Measurements from ENCODE around the gene TMTC1.

TMTC1 gene

DNA sequence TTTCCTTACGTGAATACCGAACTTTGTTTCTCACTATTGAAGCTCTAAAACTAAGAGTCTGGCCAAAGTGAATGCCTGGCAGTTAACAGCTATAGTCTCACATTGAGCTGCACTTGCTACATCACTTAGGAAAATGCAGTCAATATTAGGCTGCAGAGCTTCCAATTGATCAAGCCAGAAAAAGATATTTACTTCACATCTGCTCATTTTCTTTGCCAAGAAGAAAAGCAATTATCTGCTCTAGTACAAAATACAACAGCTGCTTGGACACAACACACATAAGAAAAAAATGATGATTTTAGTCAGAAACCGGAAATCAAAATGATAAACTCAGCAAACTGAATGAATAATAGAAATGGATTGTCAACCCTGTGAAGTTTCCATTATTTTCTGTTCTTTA, 45.4 kb downstream of the TMTC1 start:
- DNase-seq, result no peak

DNA sequence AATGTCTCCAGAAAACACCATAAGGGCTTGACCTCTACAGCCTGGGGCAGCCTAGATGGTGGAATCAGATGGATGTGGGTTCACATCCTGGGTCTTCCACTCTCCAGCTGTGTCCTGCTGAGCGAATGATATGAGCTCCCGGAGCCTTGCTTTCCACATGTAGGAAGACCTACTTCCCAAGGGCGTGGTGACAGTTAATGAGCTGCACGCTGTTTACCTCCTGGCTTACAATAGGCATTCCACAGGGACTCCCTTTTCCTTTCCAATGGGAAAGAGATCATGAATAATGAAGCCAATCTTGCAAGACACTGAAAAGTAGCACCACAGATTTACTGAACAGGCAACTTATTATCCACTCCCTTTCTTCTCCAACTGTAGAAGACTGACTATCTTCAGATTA, 46.1 kb downstream of the TMTC1 start:
- DNase-seq, result no peak

DNA sequence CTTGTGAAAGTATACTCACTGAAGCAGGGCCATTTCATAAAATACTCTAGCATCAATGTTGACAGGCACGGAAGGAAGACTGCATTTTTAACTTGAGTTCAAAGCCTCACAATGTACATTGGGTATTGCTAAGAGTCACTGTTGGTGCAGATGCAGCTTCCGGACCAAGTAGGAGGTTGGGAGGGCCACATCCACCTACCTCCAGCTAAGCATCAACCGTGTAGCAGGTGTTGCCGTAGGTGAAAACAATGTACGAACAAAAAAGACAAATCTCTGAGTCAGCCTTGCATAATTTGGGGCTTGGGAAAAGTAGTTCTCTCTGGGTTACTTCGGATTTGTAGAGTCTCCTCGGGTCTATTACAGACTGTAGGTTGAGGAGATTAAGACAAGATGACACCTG, 48.1 kb downstream of the TMTC1 start:
- DNase-seq, result no peak

DNA sequence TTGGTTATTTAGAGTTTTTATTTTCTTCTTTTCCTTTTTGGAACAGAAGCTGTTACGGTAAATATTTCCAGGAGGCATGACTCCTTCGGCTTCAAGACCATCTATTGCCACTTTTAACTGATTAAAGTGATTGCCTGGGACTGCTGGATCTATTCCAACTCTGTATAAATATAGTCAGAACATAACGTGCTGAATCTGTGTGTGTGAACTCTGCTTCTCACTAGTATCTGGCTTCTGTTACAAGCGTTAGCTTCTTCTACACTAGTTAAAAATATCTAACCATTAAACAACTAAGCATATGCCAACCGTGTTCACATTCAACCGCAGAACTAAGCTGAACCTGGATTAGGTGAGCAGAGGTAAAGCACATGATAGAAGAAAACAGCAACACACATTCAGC, 49.0 kb downstream of the TMTC1 start:
- DNase-seq, result no peak

DNA sequence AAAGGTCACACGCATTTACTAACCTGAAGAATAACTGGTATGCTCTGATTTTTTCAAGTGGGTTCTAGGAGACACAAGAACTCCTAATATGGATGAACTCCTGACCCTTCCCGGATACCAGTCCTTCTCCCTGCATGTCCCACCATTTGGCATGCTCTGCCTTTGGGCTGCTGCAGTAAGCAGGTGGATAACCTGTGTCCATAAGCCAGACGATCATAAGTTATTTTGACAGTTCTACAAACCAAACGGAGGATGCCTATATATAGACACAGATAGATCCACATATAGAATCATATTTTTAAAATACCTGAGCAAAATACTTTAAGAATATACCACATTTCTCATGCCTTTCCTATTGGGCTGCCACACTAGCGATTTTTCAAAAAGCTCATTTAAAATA, 49.4 kb downstream of the TMTC1 start:
- DNase-seq, result no peak

DNA sequence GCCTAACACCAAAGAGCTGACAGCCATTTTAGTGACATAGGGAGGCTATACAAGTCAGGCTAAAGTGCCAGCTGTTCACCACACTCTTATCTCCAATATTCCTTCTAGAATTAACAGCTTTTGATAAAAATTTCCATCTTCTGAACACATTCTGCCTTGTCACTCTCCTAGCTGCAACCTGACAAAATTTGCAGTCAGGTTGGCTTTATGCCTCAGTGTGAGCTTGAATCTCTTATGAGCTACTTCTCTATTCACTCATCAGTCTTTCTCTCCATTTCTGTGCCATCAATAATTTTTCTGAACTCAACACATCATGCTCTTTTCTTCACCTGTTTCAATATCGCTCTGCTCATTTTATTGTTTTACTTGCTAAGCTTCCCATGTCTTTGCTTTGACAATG, 50.2 kb downstream of the TMTC1 start:
- DNase-seq, result no peak

DNA sequence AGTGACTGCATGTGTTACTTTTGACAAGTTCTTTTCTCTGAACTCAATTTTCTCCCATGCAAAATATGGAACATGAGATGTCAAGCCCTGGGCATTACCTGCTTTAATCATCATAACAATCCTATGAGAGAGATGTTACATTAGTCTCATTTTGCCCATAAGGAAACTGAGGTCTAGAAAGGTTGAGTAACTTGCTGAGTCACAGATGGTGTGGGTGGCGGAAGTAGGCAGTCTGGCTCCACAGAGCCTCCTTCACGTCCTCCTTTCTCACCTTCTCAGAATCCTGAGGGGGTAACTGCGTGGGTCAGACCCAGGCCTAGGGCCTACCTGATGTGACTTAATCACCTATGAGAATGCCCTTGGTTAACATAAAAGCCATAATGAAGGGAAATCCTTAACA, 50.7 kb downstream of the TMTC1 start:
- DNase-seq, result no peak

DNA sequence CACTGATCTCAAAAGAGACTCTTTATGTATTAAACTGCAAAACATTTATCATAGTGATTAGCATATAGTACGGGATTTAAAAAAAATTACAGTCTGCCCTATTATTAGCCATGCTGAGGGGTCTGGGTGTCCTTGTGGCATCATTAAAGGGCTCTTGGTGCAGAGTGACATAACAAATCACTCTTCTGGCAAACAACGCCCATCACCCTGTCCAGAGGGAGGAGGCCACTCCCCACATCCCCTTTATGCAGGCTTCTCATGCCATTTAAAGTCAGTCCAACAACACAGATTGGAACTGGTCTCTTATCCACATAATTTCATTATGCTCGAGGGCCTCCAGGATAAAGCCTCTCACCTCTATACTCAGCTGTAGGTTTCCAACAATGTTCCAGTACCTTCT, 51.1 kb downstream of the TMTC1 start:
- no peak for DNase-seq

GRCh38 chr12:29732191-29732590, 51.6 kb downstream of the TMTC1 start:
- DNase-seq, result no peak

DNA sequence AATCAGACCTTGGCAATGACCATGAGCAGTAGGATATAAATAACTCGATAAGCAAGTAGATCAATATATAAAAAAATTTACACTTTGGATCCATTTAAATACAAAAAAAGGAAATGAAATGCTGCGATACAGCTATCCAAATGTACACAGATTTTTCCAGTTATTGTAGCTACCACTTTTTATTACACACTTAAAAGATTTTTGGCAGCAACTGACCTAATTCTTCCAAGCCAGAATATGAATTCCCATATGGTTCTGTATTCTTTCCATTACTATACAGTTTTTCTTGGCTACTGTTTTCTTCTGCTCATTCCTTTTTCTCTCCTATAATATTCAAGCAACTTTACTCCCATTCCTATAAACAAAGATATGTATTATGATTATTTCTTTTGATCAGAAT, 52.2 kb downstream of the TMTC1 start:
- no peak for DNase-seq

- no peak for DNase-seq
These were observed 53.3 kb downstream of the TMTC1 start for GRCh38 chr12:29730481-29730880.

DNA sequence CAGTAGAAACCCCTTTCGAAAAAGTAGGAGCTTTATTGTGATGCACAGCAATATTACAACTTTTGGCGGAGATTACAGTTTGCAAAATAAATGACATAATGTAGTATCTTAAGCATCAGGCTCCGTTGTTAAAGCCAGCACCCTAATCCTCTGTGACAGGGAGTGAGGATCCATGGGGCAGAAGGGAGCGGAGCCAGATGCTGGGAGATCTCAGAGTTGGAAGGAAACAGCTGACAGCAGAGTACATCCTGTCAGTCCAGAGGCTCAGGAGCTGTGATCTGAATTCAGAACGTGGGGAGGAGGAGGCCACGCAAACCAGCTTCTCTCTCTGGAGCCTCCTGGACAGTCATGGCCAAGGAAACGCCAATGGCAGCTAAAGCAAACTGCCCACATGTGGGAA, 55.7 kb downstream of the TMTC1 start:
- DNase-seq, result no peak

DNA sequence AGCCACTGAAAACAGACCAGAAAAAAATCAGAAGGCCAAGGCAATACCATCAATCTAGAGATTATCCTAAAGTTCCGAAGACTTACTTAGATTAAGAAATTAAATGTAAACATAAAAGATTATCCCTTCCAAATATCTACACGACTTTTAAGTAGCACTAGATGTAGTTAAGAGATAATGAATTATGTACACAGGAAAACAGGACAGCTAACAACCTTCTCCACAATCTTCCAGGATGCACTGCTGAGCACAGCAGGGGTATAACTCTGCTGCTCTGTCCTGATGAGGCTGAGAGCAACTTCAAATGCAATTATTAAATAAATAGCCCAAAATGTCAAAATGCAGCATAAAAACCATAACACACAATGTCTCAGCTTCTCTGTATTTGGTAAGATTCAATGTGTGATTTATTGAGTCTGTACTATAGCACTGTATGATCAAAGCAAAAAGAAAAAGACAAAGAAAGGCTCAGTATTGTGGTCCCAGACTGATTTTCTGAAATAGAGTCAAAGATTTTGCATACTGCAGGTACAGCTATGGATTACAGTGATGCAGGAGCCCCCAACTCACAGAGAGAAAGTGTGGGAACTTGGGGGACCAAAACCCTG, 56.9 kb downstream of the TMTC1 start:
- DNase-seq, result no peak

GRCh38 chr12:29726321-29726692, 57.4 kb downstream of the TMTC1 start:
- DNase-seq, result no peak

DNA sequence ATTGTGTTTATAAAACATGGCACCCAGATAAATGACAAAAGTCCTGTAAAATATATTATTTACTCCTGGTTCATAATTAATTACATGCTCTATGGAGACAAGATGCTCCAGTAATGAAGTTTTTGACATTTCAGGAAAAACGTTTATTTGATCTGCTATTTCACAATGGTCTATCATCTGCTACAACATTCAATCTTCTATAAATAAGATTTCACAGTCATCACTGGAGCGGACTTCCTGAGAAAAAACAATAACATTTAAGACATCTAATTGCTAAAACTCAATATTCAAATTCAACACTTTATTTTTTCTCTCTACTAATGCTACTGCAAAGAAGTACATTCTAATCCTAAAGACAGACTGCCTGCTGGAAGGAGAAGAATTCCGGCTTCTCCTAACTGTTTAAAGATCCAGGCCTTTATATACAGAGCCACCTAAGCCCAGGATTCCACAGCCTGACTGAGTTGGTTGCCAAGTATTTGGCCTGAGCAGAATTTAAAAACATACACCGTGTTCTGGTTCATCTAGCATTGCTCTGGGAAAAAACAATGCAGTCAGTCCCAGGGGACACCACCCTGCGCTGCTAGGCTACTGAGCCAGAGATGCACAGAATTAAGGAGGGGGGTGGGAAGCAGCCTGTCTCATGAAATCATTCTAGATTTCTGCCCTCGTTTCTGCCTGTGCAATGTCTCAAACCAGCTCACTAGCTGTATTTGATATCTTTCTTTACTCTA, 58.0 kb downstream of the TMTC1 start:
- DNase-seq, result peak in 1 of 2 experiments; percentile 1

DNA sequence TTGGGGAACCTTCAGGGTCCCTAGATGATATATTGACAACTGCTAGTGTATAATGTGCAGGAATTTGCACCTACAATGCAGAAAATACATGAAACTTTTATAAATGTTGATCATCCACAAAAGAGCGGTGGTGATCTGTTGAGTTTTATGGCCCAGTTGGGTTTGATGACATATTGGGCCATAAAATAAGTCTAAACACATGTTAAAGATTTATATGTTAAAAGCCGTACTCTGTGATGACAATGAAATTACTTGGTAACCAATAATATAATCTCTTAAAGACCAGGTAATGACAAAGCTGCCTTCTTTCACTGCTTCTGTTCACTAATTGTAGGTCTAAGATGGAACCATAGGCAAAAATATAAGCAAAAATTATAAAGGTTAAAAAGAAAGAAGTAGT, 61.6 kb downstream of the TMTC1 start:
- no peak for DNase-seq

GRCh38 chr12:29719381-29719780, 64.4 kb downstream of the TMTC1 start:
- no peak for DNase-seq

GRCh38 chr12:29717540-29718100, 66.1 kb downstream of the TMTC1 start:
- DNase-seq, result no peak

- no peak for DNase-seq
These were observed 68.8 kb downstream of the TMTC1 start for GRCh38 chr12:29714966-29715365.

GRCh38 chr12:29713729-29714128, 70.0 kb downstream of the TMTC1 start:
- no peak for DNase-seq

DNA sequence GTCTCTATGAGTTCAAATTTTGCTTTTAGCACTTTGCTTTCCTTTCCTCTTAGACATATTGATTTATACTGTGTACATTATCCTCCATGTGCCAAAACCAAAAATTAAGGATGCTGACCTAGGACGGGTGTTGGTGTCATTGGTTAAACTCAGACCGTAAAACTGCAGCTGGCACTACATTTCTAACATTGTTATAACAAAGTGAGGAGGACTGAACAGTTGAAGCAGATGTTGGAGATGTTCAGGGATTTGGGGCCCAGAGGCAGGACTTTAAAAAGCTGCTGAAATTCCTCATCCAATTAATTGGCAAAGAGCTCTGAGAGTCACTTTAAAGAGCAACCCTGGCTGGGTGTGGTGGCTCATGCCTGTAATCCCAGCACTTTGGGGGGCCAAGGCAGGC, 72.4 kb downstream of the TMTC1 start:
- DNase-seq, result no peak

- DNase-seq, result no peak
These were observed 73.6 kb downstream of the TMTC1 start for GRCh38 chr12:29710104-29710503.

GRCh38 chr12:29709496-29710040, 74.2 kb downstream of the TMTC1 start:
- DNase-seq, result no peak

DNA sequence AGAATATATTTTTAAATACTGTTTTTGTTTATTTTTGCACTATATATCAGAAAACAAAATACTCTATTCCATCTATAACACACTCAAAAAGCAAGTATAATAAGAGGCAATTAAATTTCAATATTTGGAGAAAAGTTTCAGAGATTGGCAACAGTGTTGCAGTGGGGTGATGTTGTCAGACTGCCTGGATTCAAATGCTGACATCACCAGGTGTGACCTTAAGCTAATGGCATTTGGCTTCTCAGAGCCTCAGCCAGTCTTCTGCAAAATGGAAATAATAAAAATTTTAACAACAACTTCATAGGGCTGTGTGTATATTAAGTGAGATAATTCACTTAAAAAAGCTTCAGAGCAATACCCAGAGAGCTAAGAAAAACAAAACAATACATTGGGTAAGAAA, 74.7 kb downstream of the TMTC1 start:
- DNase-seq, result no peak

GRCh38 chr12:29707846-29708245, 75.9 kb downstream of the TMTC1 start:
- DNase-seq, result no peak
